ENCODE measurements around the gene CCDC146. TPM values are rescaled to one million over a fixed set of nuclear protein-coding genes. Genes with fewer than 3 reads are reported as not detected.

The CCDC146 gene
- total RNA-seq, 1 experiment from 2014 or later, result 4.7 TPM

DNA sequence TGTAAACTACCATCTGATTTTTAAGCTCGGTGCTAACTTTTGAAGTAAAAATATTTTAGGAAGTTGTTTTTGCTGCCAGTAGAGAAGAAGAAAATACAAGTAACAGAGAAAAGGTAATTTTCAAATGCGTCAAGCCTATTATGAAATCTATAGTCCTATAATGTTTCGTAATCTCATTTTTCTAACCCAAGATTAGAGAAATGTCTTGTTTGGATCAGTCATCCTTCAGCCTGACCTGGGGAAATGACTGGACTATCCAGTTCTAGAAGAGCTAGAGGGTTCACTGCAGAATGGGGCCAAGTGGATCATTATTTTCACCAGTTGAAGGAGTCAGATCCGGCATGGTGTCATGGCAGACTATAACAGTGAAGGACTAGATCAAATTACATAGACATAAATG, 139.9 kb downstream of the CCDC146 start:
- Histone ChIP-seq H3K9me2 (replicated peaks; ENCODE audit: low read length) (no peaks in the 10 kb centered on the region), H3K27ac (ENCODE audit: low read length) (no peak overlapping the region), H3K79me2 (ENCODE audit: low read length) (no peaks in the 10 kb centered on the region), H4K20me1 (ENCODE audit: low read length) (no peaks in the 10 kb centered on the region), H3K9me3 (ENCODE audit: low read length) (no peaks in the 10 kb centered on the region), H2AFZ (ENCODE audit: low read length) (no peak overlapping the region), H3K9ac (ENCODE audit: low read length) (no peak overlapping the region), H3F3A (ENCODE audit: low read length, unreplicated experiment) (no peaks in the 10 kb centered on the region), H3K4me1 (ENCODE audit: insufficient read depth, low read length) (peaks cover 10% of the 10 kb centered on the region; the same call in 1 of the 2 replicates), H3K36me3 (ENCODE audit: low read depth, low read length) (no peaks in the 10 kb centered on the region; the same call in 1 of the 2 replicates), H3K27me3 (ENCODE audit: low read length) (no peaks in the 10 kb centered on the region), H3K4me2 (ENCODE audit: low read length) (no peak overlapping the region), H3K4me3 (ENCODE audit: low read length) (no peak overlapping the region)
- TF ChIP-seq EZH2phosphoT487 (IDR thresholded peaks at IDR 0.05; ENCODE audit: borderline replicate concordance, low read length) (no peak), EZH2 (IDR thresholded peaks at IDR 0.05; ENCODE audit: low read length, unreplicated experiment) (no peak)
- TF ChIP-seq, protein P1, sequence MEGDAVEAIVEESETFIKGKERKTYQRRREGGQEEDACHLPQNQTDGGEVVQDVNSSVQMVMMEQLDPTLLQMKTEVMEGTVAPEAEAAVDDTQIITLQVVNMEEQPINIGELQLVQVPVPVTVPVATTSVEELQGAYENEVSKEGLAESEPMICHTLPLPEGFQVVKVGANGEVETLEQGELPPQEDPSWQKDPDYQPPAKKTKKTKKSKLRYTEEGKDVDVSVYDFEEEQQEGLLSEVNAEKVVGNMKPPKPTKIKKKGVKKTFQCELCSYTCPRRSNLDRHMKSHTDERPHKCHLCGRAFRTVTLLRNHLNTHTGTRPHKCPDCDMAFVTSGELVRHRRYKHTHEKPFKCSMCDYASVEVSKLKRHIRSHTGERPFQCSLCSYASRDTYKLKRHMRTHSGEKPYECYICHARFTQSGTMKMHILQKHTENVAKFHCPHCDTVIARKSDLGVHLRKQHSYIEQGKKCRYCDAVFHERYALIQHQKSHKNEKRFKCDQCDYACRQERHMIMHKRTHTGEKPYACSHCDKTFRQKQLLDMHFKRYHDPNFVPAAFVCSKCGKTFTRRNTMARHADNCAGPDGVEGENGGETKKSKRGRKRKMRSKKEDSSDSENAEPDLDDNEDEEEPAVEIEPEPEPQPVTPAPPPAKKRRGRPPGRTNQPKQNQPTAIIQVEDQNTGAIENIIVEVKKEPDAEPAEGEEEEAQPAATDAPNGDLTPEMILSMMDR (conservative IDR thresholded peaks at IDR 0.05; ENCODE audit: low read depth, low read length), result no peak
- BruUV-seq (replicated peaks), result no TSS peak
- no peak for ATAC-seq
- no peak for DNase-seq
- intact Hi-C loops (cut with micrococcal nuclease), result no loop called here
- CTCF ChIA-PET, result no interaction called here
- POLR2A ChIA-PET (ENCODE audit: unreplicated experiment), result no interaction called here

DNA sequence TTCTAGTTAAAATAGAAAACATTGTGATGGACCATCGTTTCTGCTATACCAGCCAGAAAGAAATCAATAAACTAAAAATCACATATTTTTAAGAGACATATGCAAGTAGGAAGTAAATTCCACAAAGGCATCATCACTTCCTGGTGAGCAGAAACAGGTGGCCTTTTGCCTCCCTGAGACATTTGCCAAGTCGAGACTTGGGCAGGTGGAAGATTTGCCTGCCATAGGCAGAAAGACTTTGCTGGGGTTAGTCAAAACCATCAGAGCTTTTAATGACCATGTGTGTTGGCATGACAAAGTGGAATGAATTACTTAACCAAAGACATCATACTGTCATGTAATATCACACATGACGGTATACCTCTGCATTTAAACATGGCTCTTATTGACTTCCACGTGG, 143.3 kb downstream of the CCDC146 start:
- Histone ChIP-seq H3K9ac (ENCODE audit: low read length) (no peak overlapping the region), H3K79me2 (ENCODE audit: low read length) (no peaks in the 10 kb centered on the region), H2AFZ (ENCODE audit: low read length) (no peak overlapping the region), H3K9me3 (ENCODE audit: low read length) (no peaks in the 10 kb centered on the region), H3K9me2 (replicated peaks; ENCODE audit: low read length) (no peaks in the 10 kb centered on the region), H3F3A (ENCODE audit: low read length, unreplicated experiment) (no peaks in the 10 kb centered on the region), H3K27ac (ENCODE audit: low read length) (no peak overlapping the region), H3K4me2 (ENCODE audit: low read length) (no peak overlapping the region), H3K4me1 (ENCODE audit: insufficient read depth, low read length) (peaks cover 10% of the 10 kb centered on the region; the same call in 1 of the 2 replicates), H3K36me3 (ENCODE audit: low read depth, low read length) (no peaks in the 10 kb centered on the region; the same call in 1 of the 2 replicates), H4K20me1 (ENCODE audit: low read length) (no peaks in the 10 kb centered on the region), H3K4me3 (ENCODE audit: low read length) (no peak overlapping the region), H3K27me3 (ENCODE audit: low read length) (no peaks in the 10 kb centered on the region)
- intact Hi-C loops (cut with micrococcal nuclease), result no loop called here
- BruUV-seq (replicated peaks), result no TSS peak
- CTCF ChIA-PET, result no interaction called here
- POLR2A ChIA-PET (ENCODE audit: unreplicated experiment), result no interaction called here
- TF ChIP-seq EZH2phosphoT487 (IDR thresholded peaks at IDR 0.05; ENCODE audit: borderline replicate concordance, low read length), result no peak
- TF ChIP-seq, protein P1 (conservative IDR thresholded peaks at IDR 0.05; ENCODE audit: low read depth, low read length), result no peak
- no peak for TF ChIP-seq EZH2 (IDR thresholded peaks at IDR 0.05; ENCODE audit: low read length, unreplicated experiment)
- ATAC-seq (peak; percentile 35; the same call in 1 of the 2 replicates), DNase-seq (peak; percentile 25)

DNA sequence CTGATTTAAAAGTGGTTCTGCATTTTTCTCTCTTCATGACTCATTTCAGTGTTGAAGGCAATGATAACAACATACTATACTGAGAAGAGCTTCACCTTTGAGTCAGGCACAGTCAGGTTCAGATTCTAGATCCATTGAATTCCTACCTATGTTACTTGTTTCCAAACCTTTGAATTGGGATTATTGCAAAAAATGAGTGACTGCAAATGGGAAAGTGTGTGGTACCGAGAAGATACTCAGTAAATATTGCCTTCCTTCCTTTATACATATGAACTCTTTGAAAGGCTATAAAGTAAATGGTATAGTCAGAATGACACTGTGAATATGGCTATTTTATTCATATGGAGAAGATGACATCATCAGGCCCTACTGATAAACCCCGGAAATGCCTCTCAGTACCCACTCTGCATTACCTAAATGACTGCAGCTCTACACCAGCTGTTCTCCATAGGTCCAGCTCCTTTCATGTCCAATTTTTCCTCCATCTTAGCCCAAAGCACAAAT, 143.9 kb downstream of the CCDC146 start:
- no peak overlapping the region for H3K9ac ChIP-seq (ENCODE audit: low read length)
- no peaks in the 10 kb centered on the region for H4K20me1 ChIP-seq (ENCODE audit: low read length)
- no peaks in the 10 kb centered on the region for H3K9me2 ChIP-seq (replicated peaks; ENCODE audit: low read length)
- no peak overlapping the region for H2AFZ ChIP-seq (ENCODE audit: low read length)
- H3K27ac ChIP-seq (ENCODE audit: low read length), result no peak overlapping the region
- no peak for ATAC-seq
- no peaks in the 10 kb centered on the region for H3K27me3 ChIP-seq (ENCODE audit: low read length)
- H3K4me1 ChIP-seq (ENCODE audit: insufficient read depth, low read length), result peaks cover 10% of the 10 kb centered on the region; the same call in 1 of the 2 replicates
- no peaks in the 10 kb centered on the region for H3K79me2 ChIP-seq (ENCODE audit: low read length)
- H3K4me2 ChIP-seq (ENCODE audit: low read length), result no peak overlapping the region
- peak; percentile 15 for DNase-seq
- POLR2A ChIA-PET (ENCODE audit: unreplicated experiment), result interaction anchor here (0.6 kb wide), 1 partner anchor 996 kb away, joined by 3 read pairs; no protein-coding TSS in a partner anchor
- CTCF ChIA-PET, result no interaction called here
- no TSS peak for BruUV-seq (replicated peaks)
- no peaks in the 10 kb centered on the region for H3K9me3 ChIP-seq (ENCODE audit: low read length)
- H3K36me3 ChIP-seq (ENCODE audit: low read depth, low read length), result no peaks in the 10 kb centered on the region; the same call in 1 of the 2 replicates
- H3K4me3 ChIP-seq (ENCODE audit: low read length), result no peak overlapping the region
- TF ChIP-seq EZH2phosphoT487 (IDR thresholded peaks at IDR 0.05; ENCODE audit: borderline replicate concordance, low read length) (no peak), EZH2 (IDR thresholded peaks at IDR 0.05; ENCODE audit: low read length, unreplicated experiment) (no peak)
- TF ChIP-seq, protein P1 (conservative IDR thresholded peaks at IDR 0.05; ENCODE audit: low read depth, low read length), result no peak
- intact Hi-C loops (cut with micrococcal nuclease), result no loop called here
- H3F3A ChIP-seq (ENCODE audit: low read length, unreplicated experiment), result no peaks in the 10 kb centered on the region
